GM10847 (cell line): ENCODE data around the gene TXNRD1.

Experiments
- POLR2A ChIP-seq: IDR thresholded peaks from 2 replicates; pipeline ENCODE4 v1.6.1; 2011; ENCODE audit not compliant: insufficient read length; ENCODE audit errors: extremely low read depth

Gene TXNRD1

DNA sequence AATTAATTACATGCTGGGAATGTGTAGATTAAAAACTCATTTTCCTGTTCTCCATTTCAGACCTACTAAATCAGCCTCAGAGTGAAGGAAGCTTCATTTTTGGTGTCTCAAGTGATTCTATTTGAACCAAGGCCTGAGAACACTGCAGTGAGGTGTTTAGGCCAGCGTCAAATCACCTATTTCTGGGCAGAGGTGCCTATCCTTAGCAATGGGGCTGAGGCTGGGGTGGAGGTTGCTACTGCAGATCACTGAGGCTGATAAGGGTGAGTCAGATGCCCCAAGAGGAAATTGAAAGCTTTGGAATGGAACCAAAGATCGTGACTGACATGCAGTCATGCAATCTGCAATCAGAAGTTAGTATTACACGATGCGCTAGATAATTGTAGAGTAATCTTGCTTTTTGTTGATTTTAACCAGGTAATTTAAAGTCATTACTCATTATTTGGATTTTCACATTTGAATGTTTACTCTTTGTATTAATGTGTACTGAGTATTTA, 4.4 kb downstream of the TXNRD1 start:
- no peak for TF ChIP-seq POLR2A

DNA sequence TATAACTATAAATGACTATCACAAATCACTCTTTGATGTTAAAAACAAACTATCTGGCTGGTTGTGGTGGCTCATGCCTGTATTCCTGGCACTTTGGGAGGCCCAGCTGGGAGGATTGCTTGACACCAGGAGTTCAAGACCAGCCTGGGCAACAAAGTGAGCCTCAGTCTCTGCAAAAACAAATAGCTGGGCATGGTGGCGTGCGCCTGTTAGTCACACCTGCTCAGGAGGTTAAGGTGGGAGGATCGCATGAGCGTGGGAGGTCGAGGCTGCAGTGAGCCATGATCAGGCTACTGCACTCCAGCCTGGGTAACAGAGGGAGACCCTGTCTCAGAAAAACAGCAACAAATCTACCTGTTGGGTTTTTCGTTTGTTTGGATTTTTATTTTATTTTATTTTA, 5.4 kb downstream of the TXNRD1 start:
- TF ChIP-seq POLR2A: no peak

DNA sequence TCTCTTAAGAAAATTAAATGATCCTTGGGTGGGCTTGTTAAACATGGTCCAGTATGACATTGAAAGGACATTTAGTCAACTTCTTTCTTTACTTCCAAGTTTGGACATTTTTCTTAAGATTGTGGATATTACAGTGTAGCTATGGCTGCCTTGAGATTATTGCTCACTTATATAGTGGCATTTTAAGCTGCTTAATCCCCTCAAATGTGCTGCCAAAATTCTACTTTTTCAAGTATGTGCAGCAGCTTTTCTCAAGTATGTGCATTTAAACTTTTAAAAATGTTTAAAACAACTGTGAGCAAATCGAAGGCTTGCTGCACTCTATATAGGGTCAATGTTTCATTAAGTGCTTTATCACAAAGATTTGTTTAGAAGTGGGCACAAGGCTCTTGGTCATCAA, 7.4 kb downstream of the TXNRD1 start:
- no peak for TF ChIP-seq POLR2A

DNA sequence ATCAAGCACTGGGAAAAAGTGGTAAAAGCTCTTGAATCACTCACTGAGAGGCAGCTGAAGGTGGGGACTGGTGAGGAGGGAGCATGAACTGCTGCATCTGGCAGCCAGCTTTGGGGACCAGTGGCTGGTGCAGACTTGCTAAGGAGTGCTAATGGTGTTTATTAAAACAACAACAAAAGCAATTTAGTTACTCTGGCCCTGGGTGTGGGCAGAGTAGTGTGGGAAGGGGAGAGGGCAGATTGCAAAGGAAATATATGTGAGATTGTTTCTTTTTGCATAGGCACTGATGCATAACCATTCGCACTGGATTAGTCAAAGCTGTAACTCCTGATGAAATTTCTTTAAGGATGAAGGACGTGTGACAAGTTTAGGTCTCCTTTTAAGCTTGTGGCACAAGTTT, 8.1 kb downstream of the TXNRD1 start:
- no peak for TF ChIP-seq POLR2A

DNA sequence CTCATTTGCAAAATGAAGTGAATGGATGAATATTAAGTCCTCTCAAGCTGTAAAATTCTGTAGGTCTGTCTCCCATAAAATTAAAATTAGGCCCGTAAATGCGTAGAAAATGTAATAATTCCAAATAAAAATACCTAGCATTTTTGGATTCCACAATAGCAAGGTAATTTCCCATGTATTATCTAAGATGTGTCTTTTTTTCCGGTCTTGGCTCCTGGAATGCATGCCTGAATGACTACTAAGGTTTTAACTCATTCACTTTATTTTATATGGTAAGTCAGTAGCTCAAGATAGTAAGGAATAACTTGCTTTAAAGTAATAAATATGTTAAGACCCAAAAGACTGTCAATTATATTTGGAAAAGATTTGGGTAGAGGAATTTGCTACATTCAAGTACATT, 11.1 kb downstream of the TXNRD1 start:
- no peak for TF ChIP-seq POLR2A

DNA sequence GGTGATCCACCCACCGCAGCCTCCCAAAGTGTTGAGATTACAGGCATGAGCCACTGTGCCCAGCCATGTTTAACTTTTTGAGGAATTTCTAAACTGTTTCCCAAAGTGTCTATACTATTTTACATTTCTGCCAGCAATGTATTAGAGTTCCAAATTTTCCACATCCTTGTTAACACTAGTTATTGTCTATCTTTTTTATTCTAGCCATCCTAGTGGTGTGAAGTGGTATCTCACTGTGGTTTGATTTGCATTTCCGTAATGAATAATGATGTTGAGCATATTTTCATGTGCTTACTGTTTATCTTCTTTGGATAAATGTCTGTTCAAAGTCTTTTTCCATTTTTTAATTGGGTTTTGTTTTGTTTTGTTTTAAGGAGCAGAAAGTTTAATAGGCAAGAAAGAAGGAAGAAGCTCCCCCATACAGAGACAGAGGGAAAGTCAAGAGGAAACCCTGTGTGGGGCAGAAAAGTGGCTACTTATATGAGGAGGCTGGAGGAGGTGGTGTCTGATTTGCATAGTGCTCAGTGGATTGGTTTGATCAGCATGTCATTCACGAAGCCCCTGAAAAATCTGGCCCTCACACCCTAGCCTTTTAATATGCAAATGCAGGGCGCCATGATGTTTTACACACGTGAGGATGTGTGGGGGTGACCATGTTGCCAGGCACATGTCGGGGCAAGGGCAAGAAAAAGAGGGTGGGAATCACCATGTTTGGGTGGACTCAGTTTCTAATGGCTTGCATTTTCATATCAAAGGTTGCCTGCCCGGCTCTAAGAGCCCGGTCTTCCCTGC, 14.9 kb downstream of the TXNRD1 start:
- TF ChIP-seq POLR2A: no peak

DNA sequence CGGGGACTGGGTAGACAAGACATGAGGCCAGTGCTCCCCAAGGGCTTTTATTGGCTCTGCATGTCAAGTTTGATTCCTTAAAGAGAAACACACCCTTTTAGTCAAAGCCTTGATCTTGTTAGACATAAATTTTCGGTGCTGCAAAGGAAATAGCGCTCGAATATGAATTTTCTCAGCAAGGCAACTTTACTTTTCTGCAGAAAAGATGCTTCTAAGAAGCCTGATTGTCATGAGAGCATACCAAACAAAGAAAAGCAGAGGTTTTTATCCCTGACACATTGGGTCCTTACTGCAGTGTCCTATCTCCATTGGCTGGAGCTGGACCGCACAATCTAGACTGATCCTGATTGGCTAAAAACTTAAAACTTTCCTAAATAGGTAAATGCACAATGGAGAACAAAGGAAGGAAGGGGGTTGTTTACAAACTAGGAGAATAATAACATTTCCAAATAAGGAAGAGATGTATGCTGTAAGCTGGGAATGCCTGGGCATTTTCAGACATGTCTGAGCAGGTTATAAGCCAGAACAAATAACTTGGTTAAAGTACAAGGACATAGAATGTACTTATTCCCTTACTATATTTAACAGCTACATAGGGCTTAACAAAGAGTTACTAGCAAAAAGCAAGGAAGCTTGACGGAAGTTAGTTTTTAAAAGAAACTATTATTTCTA, 17.2 kb downstream of the TXNRD1 start:
- no peak for TF ChIP-seq POLR2A

DNA sequence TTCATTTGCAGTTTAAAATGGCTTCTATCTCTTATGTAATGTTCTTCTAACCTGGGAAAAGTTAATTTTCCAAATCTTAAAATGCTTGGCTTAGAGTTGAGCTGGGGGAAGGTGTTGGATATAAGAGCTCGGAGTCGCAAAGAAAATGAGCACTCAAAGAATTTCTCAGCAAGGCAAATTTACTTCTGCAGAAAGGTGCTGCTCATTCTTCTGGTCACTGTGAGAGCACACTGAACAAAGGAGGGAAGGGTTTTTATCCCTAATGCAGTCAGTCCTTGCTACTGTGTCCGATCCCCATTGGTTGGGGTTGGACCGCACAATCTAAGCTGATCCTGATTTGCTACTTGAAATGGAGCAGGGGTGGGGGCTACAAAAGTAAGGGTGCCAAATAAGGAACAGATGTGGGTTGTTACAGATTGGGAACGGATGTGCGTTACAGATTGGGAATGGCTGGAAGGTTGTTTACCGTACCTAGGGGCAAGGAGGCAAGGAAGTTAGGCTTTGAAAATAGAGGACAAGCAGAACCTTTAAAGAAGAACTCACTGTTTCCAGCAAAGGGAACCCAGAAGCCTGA, 19.4 kb downstream of the TXNRD1 start:
- TF ChIP-seq POLR2A: no peak

DNA sequence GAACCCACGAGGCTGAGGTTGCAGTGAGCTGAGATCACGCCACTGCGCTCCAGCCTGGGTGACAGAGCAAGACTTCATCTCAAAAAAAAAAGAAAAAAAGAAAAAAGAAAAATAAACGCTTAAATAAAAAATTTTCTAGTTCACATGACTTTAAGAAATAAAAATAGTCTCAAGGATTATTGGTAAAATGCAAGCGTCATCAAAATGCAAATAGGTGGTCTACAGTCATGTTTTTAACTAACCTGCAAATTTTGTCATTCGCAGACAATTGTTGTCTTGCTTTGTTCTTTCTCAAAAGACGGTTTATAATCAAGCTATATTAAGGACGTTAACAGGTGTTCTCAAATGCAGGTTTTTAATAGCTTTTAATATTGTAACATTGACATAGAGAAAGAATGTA, 22.4 kb downstream of the TXNRD1 start:
- no peak for TF ChIP-seq POLR2A

DNA sequence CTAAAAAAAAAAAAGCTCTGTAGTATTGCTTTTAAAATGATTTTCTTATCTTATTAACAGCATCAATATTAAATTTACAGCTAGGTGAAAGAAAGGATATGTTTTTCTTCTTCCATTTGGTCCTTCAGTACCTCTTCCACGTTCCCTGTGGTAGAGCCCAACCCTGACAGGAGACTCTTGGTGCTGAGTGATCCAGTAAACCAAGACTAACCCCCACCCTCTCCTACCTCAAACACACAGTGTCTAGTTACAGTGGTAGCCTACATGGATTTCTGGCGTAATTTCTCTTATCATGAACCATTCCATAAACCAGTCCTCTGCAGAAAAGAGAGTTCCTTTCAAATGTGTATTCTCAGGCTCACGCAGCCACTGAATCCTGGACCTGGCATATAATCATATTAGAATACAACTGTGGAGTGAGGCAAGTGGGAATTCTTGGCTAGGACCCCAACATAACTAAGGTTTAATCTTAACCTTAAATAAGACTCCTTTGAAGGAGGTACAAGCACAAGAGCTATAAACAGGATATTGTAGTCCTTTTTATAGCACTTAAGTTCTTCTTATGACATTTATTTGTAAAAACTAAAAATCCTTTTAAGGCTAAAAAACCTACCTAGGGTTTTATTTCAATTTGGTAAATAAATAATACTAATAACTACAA, 27.1 kb downstream of the TXNRD1 start:
- TF ChIP-seq POLR2A: no peak

DNA sequence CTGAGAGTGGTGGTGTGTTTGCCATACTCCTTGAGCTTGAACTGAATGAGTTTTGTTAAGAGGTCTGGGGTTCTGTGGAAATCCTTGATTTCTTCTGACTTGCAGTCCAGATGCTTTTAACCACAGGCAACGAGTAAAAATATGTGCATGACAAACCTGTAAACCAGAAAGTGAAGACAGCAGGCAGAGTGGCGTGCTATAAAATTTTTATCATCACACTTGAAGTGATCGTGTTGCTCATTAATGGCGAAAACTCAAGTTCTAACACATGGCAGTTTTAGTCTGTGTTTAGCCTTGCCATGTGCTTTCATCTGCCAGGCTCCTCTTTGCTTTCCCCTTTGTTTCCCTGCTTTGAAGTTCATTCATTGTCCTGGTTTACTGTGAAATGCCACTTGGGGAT, 28.0 kb downstream of the TXNRD1 start:
- TF ChIP-seq POLR2A: no peak

DNA sequence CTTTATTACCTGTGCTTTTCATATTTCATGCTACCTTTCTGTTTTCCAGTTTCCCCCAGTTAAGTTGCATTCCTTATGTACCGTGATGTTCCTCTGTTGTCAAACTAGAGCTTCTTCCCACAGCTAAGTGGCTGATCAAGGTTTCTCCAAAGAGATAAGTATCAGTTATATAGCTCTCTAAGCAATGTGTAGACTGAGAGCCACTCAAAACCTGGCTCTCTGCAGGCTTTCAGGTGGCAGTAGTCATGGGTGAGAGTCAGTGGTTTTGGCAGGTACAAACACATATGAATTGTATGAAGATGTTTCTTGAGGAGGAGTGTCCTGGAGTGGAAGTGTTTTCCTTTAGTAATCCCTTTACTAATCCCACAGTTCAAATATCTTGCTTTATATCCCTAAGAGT, 28.4 kb downstream of the TXNRD1 start:
- no peak for TF ChIP-seq POLR2A

DNA sequence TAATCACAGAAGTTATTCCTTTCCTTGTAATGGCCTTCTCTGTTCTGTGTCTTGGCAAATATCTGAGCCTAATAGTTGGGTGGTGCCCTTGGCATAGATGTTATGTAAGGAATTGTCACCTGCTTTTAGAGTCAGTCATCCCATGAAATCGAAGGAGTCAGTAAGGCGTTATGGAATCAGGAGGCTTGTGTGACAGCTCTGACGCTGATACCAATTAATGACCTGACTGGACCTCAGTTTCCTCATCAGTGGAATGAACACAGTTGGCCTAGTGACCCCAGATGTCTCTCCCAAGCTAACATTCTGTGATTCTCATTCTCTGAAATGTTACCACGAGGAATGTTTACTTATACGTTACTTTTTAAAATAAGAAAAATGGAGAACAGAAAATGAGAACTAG, 32.1 kb downstream of the TXNRD1 start:
- no peak for TF ChIP-seq POLR2A

DNA sequence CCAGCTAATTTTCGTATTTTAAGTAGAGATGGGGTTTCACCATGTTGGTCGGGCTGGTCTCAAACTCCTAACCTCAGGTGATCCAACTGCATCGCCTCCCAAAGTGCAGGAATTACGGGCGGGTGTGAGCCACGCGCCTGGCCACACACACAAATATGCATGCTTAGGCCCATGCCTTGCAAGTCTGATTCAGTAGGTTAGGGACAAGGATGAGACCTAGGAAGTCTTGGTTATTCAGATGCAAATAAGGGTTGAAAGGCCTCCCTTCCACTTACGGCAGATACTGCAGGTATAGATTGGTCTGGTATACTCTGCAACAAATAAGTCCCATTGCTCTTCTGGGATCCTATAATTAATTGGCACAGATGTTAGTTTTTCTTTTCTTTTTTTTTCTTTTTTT, 32.9 kb downstream of the TXNRD1 start:
- no peak for TF ChIP-seq POLR2A

DNA sequence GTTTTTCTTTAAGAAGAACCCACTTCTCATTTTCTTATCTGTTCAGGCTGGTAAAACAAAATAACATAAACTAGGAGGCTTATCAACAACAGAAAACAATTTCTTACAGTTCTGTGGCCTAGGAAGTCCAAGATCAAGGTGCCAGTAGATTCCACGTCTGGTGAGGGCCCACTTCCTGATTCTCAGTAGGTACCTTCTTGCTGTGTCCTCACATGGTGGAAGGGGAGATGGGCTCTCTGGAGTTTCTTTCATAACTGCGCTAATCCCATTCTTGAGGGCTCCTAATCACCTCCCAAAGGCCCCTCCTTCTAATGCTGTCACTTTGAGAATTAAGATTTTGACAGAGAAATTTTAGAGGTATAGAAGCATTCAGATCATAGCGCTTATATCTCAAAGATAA, 33.4 kb downstream of the TXNRD1 start:
- TF ChIP-seq POLR2A: no peak

DNA sequence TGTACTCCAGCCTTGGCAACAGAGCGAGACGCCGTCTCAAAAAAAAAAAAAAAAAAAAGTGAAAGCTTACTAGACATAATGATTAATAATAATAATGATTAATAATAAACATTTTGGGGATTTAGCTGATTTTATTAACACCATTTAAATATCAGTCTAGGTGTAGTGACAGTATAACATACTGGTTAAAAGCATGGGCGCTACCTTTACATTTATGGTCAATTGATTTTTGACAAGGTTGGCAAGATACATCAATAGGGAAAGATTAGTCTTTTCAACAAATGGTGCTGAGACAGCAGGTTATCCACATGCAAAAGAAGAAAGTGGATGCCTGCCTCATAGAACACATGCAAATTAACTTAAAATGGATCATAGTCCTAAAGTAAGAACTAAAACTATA, 34.3 kb downstream of the TXNRD1 start:
- TF ChIP-seq POLR2A: no peak
